GM13976 (cell line): ENCODE results near the gene CASP8.

Experiments
- DNase-seq: peaks from one replicate; pipeline ENCODE4 v3.0.0; 2012; ENCODE audit warnings: low spot score
- CTCF ChIP-seq: IDR thresholded peaks from 2 replicates; pipeline ENCODE4 v1.5.1; 2012; ENCODE audit warnings: borderline replicate concordance, mild to moderate bottlenecking; ENCODE audit not compliant: insufficient read depth; ENCODE audit errors: extremely low read depth, missing control alignments, control extremely low read depth
- in situ Hi-C: fragments of 300-500 bp; cut with MboI; formaldehyde crosslinking; loops from one replicate; pipeline ENCODE4 v1.12.0; 2022; ENCODE audit warnings: low sequenced_read_pairs, mixed read lengths, inconsistent platforms; ENCODE audit not compliant: unreplicated experiment

Gene CASP8

GRCh38 chr2:201320701-201321100 is 60.4 kb downstream of the CASP8 start:
- TF ChIP-seq CTCF: no peak
- DNase-seq: no peak
- in situ Hi-C loops: no loop called here

- in situ Hi-C loops: no loop called here
- no peak for TF ChIP-seq CTCF
- DNase-seq: no peak
These were observed 62.4 kb downstream of the CASP8 start for GRCh38 chr2:201322772-201323171.

- no peak for DNase-seq
- no peak for TF ChIP-seq CTCF
- in situ Hi-C loops: no loop called here
These were observed 67.3 kb downstream of the CASP8 start for GRCh38 chr2:201327678-201328077.

GRCh38 chr2:201329409-201329808 is 69.1 kb downstream of the CASP8 start:
- in situ Hi-C loops: no loop called here
- DNase-seq: no peak
- no peak for TF ChIP-seq CTCF
